Astrocyte (in vitro differentiated cells and primary cell): ENCODE results near the gene PTPRN. TPM values are rescaled to one million over a fixed set of nuclear protein-coding genes. Genes with fewer than 3 reads are reported as not detected.
"Not testable (repeated sequence)": the region's sequence is repeated elsewhere in the genome, so short reads cannot be mapped to it uniquely, and the experiment has no call there.

Experiments
- DNase-seq: peaks from one replicate; pipeline ENCODE4 v3.0.0-alpha.2; 2010; ENCODE audit warnings: low read depth
- FAIRE-seq: peaks from 2 replicates; lab custom pipeline; 2011; peaks lifted over from hg19 to GRCh38; lab: Jason Lieb, UNC
- H2AFZ ChIP-seq: 2 replicates; pipeline ENCODE4 v1.6.0; 2012; ENCODE audit warnings: low read depth, low read length, inconsistent platforms
- H3K27ac ChIP-seq: 2 replicates; pipeline ENCODE4 v1.5.1; 2011; ENCODE audit warnings: low read depth, low read length, inconsistent platforms
- H3K27me3 ChIP-seq: 2 replicates; pipeline ENCODE4 v1.6.0; 2011; ENCODE audit warnings: low read length, inconsistent platforms; ENCODE audit not compliant: insufficient read depth
- H3K36me3 ChIP-seq: 2 replicates; pipeline ENCODE4 v1.5.1; 2011; ENCODE audit warnings: low read length, inconsistent platforms; ENCODE audit not compliant: insufficient read depth
- H3K4me1 ChIP-seq: 2 replicates; pipeline ENCODE4 v1.5.1; 2011; ENCODE audit warnings: low read length, inconsistent platforms; ENCODE audit not compliant: insufficient read depth
- H3K4me2 ChIP-seq: 2 replicates; pipeline ENCODE4 v1.6.0; 2012; ENCODE audit warnings: low read length, inconsistent platforms
- H3K4me3 ChIP-seq: 2 replicates; pipeline ENCODE4 v1.5.1; 2011; ENCODE audit warnings: low read depth, mild to moderate bottlenecking, low read length, inconsistent platforms; ENCODE audit not compliant: insufficient read depth
- H3K79me2 ChIP-seq: 2 replicates; pipeline ENCODE4 v1.6.0; 2012; ENCODE audit warnings: mild to moderate bottlenecking, low read length, inconsistent platforms; ENCODE audit not compliant: insufficient read depth
- H3K9ac ChIP-seq: 2 replicates; pipeline ENCODE4 v1.6.0; 2012; ENCODE audit warnings: mild to moderate bottlenecking, low read length, inconsistent platforms
- H3K9me3 ChIP-seq: 2 replicates; pipeline ENCODE4 v1.5.1; 2012; ENCODE audit warnings: low read depth, mild to moderate bottlenecking, low read length, inconsistent platforms; ENCODE audit not compliant: insufficient read depth
- H4K20me1 ChIP-seq: 2 replicates; pipeline ENCODE4 v1.6.0; 2012; ENCODE audit warnings: low read length, inconsistent platforms; ENCODE audit not compliant: insufficient read depth
- H3K27ac Mint-ChIP-seq: one replicate; pipeline ENCODE4 v1.8.0; 2021; ENCODE audit warnings: mild to moderate bottlenecking, mixed read lengths; ENCODE audit not compliant: unreplicated experiment
- H3K27me3 Mint-ChIP-seq: one replicate; pipeline ENCODE4 v1.8.0; 2021; ENCODE audit warnings: low read depth, mixed read lengths; ENCODE audit not compliant: unreplicated experiment
- H3K36me3 Mint-ChIP-seq: one replicate; pipeline ENCODE4 v1.8.0; 2021; ENCODE audit warnings: low read depth, mixed read lengths; ENCODE audit not compliant: unreplicated experiment
- H3K4me1 Mint-ChIP-seq: one replicate; pipeline ENCODE4 v1.8.0; 2021; ENCODE audit warnings: low read depth, mixed read lengths; ENCODE audit not compliant: unreplicated experiment
- H3K4me3 Mint-ChIP-seq: one replicate; pipeline ENCODE4 v1.8.0; 2021; ENCODE audit warnings: mild to moderate bottlenecking, moderate library complexity, mixed read lengths; ENCODE audit not compliant: unreplicated experiment
- H3K9me3 Mint-ChIP-seq: one replicate; pipeline ENCODE4 v1.8.0; 2021; ENCODE audit warnings: mild to moderate bottlenecking, mixed read lengths; ENCODE audit not compliant: unreplicated experiment
- CTCF ChIP-seq: IDR thresholded peaks from 2 replicates; pipeline ENCODE4 v1.5.1; 2011; ENCODE audit warnings: low read depth, mild to moderate bottlenecking, inconsistent platforms, low read length, moderate library complexity; ENCODE audit not compliant: insufficient read depth
- EZH2 ChIP-seq: IDR thresholded peaks from 2 replicates; pipeline ENCODE4 v1.6.1; 2012; ENCODE audit warnings: mild to moderate bottlenecking, low read length, inconsistent platforms; ENCODE audit not compliant: insufficient read depth
- total RNA-seq: library from RNA; stranded (reverse); gene quantifications from 2 replicates; pipeline ENCODE4 v1.2.1, GENCODE V29; 2021

PTPRN gene
- total RNA-seq, 1 donor from 2014 or later = 76.6 TPM

GRCh38 chr2:219266232-219266631 is 43.0 kb downstream of the PTPRN start:
- Mint-ChIP-seq H3K27me3 (peaks cover 28% of the 10 kb centered on the region), H3K4me1 (peaks cover 7% of the 10 kb centered on the region), H3K9me3 (no peaks in the 10 kb centered on the region), H3K4me3 (no peak overlapping the region), H3K36me3 (no peaks in the 10 kb centered on the region), H3K27ac (no peak overlapping the region)
- Histone ChIP-seq H4K20me1 (no peaks in the 10 kb centered on the region), H3K9me3 (no peaks in the 10 kb centered on the region), H3K4me3 (no peak overlapping the region), H3K27ac (no peak overlapping the region), H3K36me3 (no peaks in the 10 kb centered on the region), H3K9ac (no peak overlapping the region), H3K4me1 (no peaks in the 10 kb centered on the region), H3K27me3 (peaks cover 10% of the 10 kb centered on the region), H3K79me2 (no peaks in the 10 kb centered on the region), H2AFZ (no peak overlapping the region), H3K4me2 (no peak overlapping the region)
- TF ChIP-seq EZH2 (no peak), CTCF (no peak)
- no peak for FAIRE-seq
- DNase-seq = no peak

GRCh38 chr2:219261024-219261855 is 48.0 kb downstream of the PTPRN start:
- no peak overlapping the region for H3K4me3 ChIP-seq
- Mint-ChIP-seq H3K36me3 (no peaks in the 10 kb centered on the region), H3K9me3 (no peaks in the 10 kb centered on the region), H3K4me1 (peaks cover 4% of the 10 kb centered on the region), H3K27ac (no peak overlapping the region), H3K27me3 (peaks cover 19% of the 10 kb centered on the region), H3K4me3 (no peak overlapping the region)
- no peak for FAIRE-seq
- no peaks in the 10 kb centered on the region for H3K4me1 ChIP-seq
- H3K27me3 ChIP-seq = peaks cover 26% of the 10 kb centered on the region
- no peaks in the 10 kb centered on the region for H4K20me1 ChIP-seq
- TF ChIP-seq CTCF (no peak), EZH2 (no peak)
- no peak for DNase-seq
- H3K9ac ChIP-seq = no peak overlapping the region
- H3K79me2 ChIP-seq = no peaks in the 10 kb centered on the region
- H3K4me2 ChIP-seq = no peak overlapping the region
- H3K27ac ChIP-seq = no peak overlapping the region
- no peaks in the 10 kb centered on the region for H3K36me3 ChIP-seq
- H3K9me3 ChIP-seq = no peaks in the 10 kb centered on the region
- H2AFZ ChIP-seq = no peak overlapping the region

GRCh38 chr2:219258942-219259341 is 50.3 kb downstream of the PTPRN start:
- DNase-seq, H4K20me1 ChIP-seq, H3K27ac Mint-ChIP-seq, H3K4me1 ChIP-seq, H3K4me3 ChIP-seq, H3K36me3 Mint-ChIP-seq, H3K36me3 ChIP-seq, H3K79me2 ChIP-seq, H3K9me3 ChIP-seq, H3K4me1 Mint-ChIP-seq, H3K9ac ChIP-seq, FAIRE-seq, H3K4me2 ChIP-seq, H2AFZ ChIP-seq, H3K27ac ChIP-seq, H3K4me3 Mint-ChIP-seq, H3K9me3 Mint-ChIP-seq: not testable (repeated sequence)
- peaks cover 31% of the 10 kb centered on the region for H3K27me3 Mint-ChIP-seq
- peaks cover 44% of the 10 kb centered on the region for H3K27me3 ChIP-seq
